HEK293 (cell line): ENCODE measurements around the gene ANKRD33B.

ENCODE experiments used
- ZBTB20 ChIP-seq: fragments of 450-650 bp; formaldehyde crosslinking; IDR thresholded peaks from 2 replicates; pipeline ENCODE4 v1.5.1; 2016; ENCODE audit warnings: missing biosample characterization, missing genetic modification characterization
- ZNF37A ChIP-seq: fragments of 450-650 bp; IDR thresholded peaks from 2 replicates; pipeline ENCODE4 v1.5.1; 2018; ENCODE audit warnings: missing biosample characterization, missing genetic modification characterization
- ZNF596 ChIP-seq: fragments of 450-650 bp; IDR thresholded peaks from 2 replicates; pipeline ENCODE4 v1.5.0; 2018; ENCODE audit warnings: missing biosample characterization, mild to moderate bottlenecking, missing genetic modification characterization, moderate library complexity
- ZSCAN16 ChIP-seq: fragments of 450-650 bp; formaldehyde crosslinking; IDR thresholded peaks from 2 replicates; pipeline ENCODE4 v1.5.1; 2016; ENCODE audit warnings: missing biosample characterization, missing genetic modification characterization
- TF ChIP-seq, protein P1 (sequence below): fragments of 450-650 bp; formaldehyde crosslinking; IDR thresholded peaks from 2 replicates; pipeline ENCODE4 v1.5.1; 2016; ENCODE audit warnings: missing biosample characterization, missing genetic modification characterization

DNA sequence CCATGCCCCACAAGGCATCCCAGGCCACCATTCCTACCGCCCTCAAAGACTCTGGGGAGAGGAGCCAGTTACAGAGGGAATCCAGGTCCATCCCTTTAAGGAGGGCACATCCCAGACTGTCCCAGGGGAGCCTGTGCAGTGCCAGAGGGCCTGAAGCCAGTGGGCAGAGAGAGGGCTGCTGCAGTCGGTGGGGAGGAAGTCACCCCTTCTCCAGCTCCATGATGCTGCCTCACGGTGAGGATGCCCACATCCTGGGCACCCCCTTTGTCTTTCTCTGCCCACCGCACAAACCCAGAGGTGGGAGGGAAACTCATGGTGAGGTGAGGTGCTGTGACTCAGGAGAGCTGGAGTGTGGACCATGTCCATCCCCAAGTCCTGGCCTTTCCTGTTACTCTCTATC is 26.2 kb upstream of the ANKRD33B start:
- TF ChIP-seq ZSCAN16 (tag by site-specific recombination): no peak
- no peak for TF ChIP-seq ZBTB20 (tag by site-specific recombination)
- TF ChIP-seq, protein P1, sequence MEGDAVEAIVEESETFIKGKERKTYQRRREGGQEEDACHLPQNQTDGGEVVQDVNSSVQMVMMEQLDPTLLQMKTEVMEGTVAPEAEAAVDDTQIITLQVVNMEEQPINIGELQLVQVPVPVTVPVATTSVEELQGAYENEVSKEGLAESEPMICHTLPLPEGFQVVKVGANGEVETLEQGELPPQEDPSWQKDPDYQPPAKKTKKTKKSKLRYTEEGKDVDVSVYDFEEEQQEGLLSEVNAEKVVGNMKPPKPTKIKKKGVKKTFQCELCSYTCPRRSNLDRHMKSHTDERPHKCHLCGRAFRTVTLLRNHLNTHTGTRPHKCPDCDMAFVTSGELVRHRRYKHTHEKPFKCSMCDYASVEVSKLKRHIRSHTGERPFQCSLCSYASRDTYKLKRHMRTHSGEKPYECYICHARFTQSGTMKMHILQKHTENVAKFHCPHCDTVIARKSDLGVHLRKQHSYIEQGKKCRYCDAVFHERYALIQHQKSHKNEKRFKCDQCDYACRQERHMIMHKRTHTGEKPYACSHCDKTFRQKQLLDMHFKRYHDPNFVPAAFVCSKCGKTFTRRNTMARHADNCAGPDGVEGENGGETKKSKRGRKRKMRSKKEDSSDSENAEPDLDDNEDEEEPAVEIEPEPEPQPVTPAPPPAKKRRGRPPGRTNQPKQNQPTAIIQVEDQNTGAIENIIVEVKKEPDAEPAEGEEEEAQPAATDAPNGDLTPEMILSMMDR (tag by site-specific recombination): no peak
- no peak for TF ChIP-seq ZNF37A (tag by site-specific recombination)
- no peak for TF ChIP-seq ZNF596 (tag by site-specific recombination)
